ENCODE results near the gene RNF11.

Gene RNF11

GRCh38 chr1:51311826-51312225 is 75.8 kb downstream of the RNF11 start:
- ATAC-seq (replicated peaks) (no peak), DNase-seq (no peak)
- Mint-ChIP-seq H3K9me3 (no peaks in the 10 kb centered on the region), H3K4me1 (peaks cover 22 to 30% of the 10 kb centered on the region in 2 donors), H3K4me3 (no peak overlapping the region), H3K27ac (no peak overlapping the region), H3K36me3 (no peaks in the 10 kb centered on the region), H3K27me3 (peaks cover 0 to 7% of the 10 kb centered on the region in 2 donors)

- no peak for ATAC-seq (replicated peaks)
- H3K4me3 Mint-ChIP-seq, result no peak overlapping the region
- no peaks in the 10 kb centered on the region for H3K9me3 Mint-ChIP-seq
- H3K4me1 Mint-ChIP-seq, result peaks cover 22 to 30% of the 10 kb centered on the region in 2 donors
- no peak for DNase-seq
- no peaks in the 10 kb centered on the region for H3K36me3 Mint-ChIP-seq
- H3K27me3 Mint-ChIP-seq, result peaks cover 0 to 7% of the 10 kb centered on the region in 2 donors
- no peak overlapping the region for H3K27ac Mint-ChIP-seq
Observed at GRCh38 chr1:51312718-51313117, 76.6 kb downstream of the RNF11 start.

GRCh38 chr1:51313268-51313852 is 77.3 kb downstream of the RNF11 start:
- H3K9me3 Mint-ChIP-seq, result no peaks in the 10 kb centered on the region
- H3K4me1 Mint-ChIP-seq, result peaks cover 22 to 30% of the 10 kb centered on the region in 2 donors
- no peak for ATAC-seq (replicated peaks)
- H3K27me3 Mint-ChIP-seq, result peaks cover 0 to 7% of the 10 kb centered on the region in 2 donors
- no peaks in the 10 kb centered on the region for H3K36me3 Mint-ChIP-seq
- DNase-seq, result no peak
- H3K27ac Mint-ChIP-seq, result no peak overlapping the region
- H3K4me3 Mint-ChIP-seq, result no peak overlapping the region

GRCh38 chr1:51313961-51314777 is 78.1 kb downstream of the RNF11 start:
- H3K36me3 Mint-ChIP-seq, result no peaks in the 10 kb centered on the region
- no peaks in the 10 kb centered on the region for H3K9me3 Mint-ChIP-seq
- no peak overlapping the region for H3K27ac Mint-ChIP-seq
- peaks cover 0 to 7% of the 10 kb centered on the region in 2 donors for H3K27me3 Mint-ChIP-seq
- H3K4me1 Mint-ChIP-seq, result peaks cover 22 to 30% of the 10 kb centered on the region in 2 donors
- DNase-seq (no peak), ATAC-seq (replicated peaks) (peak; percentile 33 to 40)
- H3K4me3 Mint-ChIP-seq, result no peak overlapping the region

GRCh38 chr1:51314974-51315373 is 78.9 kb downstream of the RNF11 start:
- no peaks in the 10 kb centered on the region for H3K9me3 Mint-ChIP-seq
- peaks cover 0 to 7% of the 10 kb centered on the region in 2 donors for H3K27me3 Mint-ChIP-seq
- no peak for ATAC-seq (replicated peaks)
- no peaks in the 10 kb centered on the region for H3K36me3 Mint-ChIP-seq
- H3K4me3 Mint-ChIP-seq, result no peak overlapping the region
- DNase-seq, result no peak
- H3K27ac Mint-ChIP-seq, result no peak overlapping the region
- H3K4me1 Mint-ChIP-seq, result peaks cover 22 to 30% of the 10 kb centered on the region in 2 donors

GRCh38 chr1:51316113-51316845 is 80.2 kb downstream of the RNF11 start:
- DNase-seq, result no peak
- no peaks in the 10 kb centered on the region for H3K36me3 Mint-ChIP-seq
- peaks cover 15 to 23% of the 10 kb centered on the region in 2 donors for H3K4me1 Mint-ChIP-seq
- no peaks in the 10 kb centered on the region for H3K9me3 Mint-ChIP-seq
- peaks cover 0 to 7% of the 10 kb centered on the region in 2 donors for H3K27me3 Mint-ChIP-seq
- no peak overlapping the region for H3K27ac Mint-ChIP-seq
- ATAC-seq (replicated peaks), result no peak
- no peak overlapping the region for H3K4me3 Mint-ChIP-seq

GRCh38 chr1:51316846-51317120 is 80.7 kb downstream of the RNF11 start:
- DNase-seq, result no peak
- peaks cover 12 to 18% of the 10 kb centered on the region in 2 donors for H3K4me1 Mint-ChIP-seq
- ATAC-seq (replicated peaks), result no peak
- H3K4me3 Mint-ChIP-seq, result no peak overlapping the region
- H3K27ac Mint-ChIP-seq, result no peak overlapping the region
- H3K36me3 Mint-ChIP-seq, result no peaks in the 10 kb centered on the region
- H3K9me3 Mint-ChIP-seq, result no peaks in the 10 kb centered on the region
- peaks cover 0 to 7% of the 10 kb centered on the region in 2 donors for H3K27me3 Mint-ChIP-seq

- H3K27me3 Mint-ChIP-seq, result peaks cover 0 to 7% of the 10 kb centered on the region in 2 donors
- peaks cover 12 to 18% of the 10 kb centered on the region in 2 donors for H3K4me1 Mint-ChIP-seq
- no peak overlapping the region for H3K4me3 Mint-ChIP-seq
- DNase-seq (no peak), ATAC-seq (replicated peaks) (no peak)
- H3K9me3 Mint-ChIP-seq, result no peaks in the 10 kb centered on the region
- H3K36me3 Mint-ChIP-seq, result no peaks in the 10 kb centered on the region
- H3K27ac Mint-ChIP-seq, result no peak overlapping the region
Observed at GRCh38 chr1:51317798-51318197, 81.7 kb downstream of the RNF11 start.

- ATAC-seq (replicated peaks) (no peak), DNase-seq (no peak)
- no peaks in the 10 kb centered on the region for H3K36me3 Mint-ChIP-seq
- H3K27me3 Mint-ChIP-seq, result peaks cover 7 to 13% of the 10 kb centered on the region in 2 donors
- no peak overlapping the region for H3K27ac Mint-ChIP-seq
- no peak overlapping the region for H3K4me3 Mint-ChIP-seq
- H3K9me3 Mint-ChIP-seq, result no peaks in the 10 kb centered on the region
- H3K4me1 Mint-ChIP-seq, result peaks cover 0 to 5% of the 10 kb centered on the region in 2 donors
Observed at GRCh38 chr1:51320967-51321923, 85.2 kb downstream of the RNF11 start.

- DNase-seq, result no peak
- Mint-ChIP-seq H3K4me3 (no peak overlapping the region), H3K9me3 (no peaks in the 10 kb centered on the region), H3K27ac (no peak overlapping the region), H3K4me1 (no peaks in the 10 kb centered on the region), H3K36me3 (no peaks in the 10 kb centered on the region), H3K27me3 (peaks cover 9 to 12% of the 10 kb centered on the region in 2 donors)
- ATAC-seq (replicated peaks), result no peak
Observed at GRCh38 chr1:51321924-51322280, 85.8 kb downstream of the RNF11 start.

GRCh38 chr1:51322417-51323101 is 86.5 kb downstream of the RNF11 start:
- Mint-ChIP-seq H3K36me3 (no peaks in the 10 kb centered on the region), H3K27me3 (peaks cover 9 to 17% of the 10 kb centered on the region in 2 donors), H3K9me3 (no peaks in the 10 kb centered on the region), H3K4me3 (no peak overlapping the region), H3K27ac (no peak overlapping the region), H3K4me1 (no peaks in the 10 kb centered on the region)
- ATAC-seq (replicated peaks) (no peak), DNase-seq (no peak)

All from stimulated activated naive B cell treated with anti-CD40 and anti-IgM and Interleukin-4, amounts not matched to agents 10 μg/mL and 1 μg/mL and 100 μg/mL, for 72 hours (primary cell).